Prostate gland (tissue), 2 donors: ENCODE measurements around the gene ASAP3.

Source experiments
- CTCF ChIP-seq, 4 experiments: fragments of 200-600 bp in 2 of 4; fragments of 450-650 bp in 2 of 4; sonication (generic) in 2 of 4; IDR thresholded peaks; 1 replicate in 3 of 4; 2 replicates in 1 of 4; pipeline ENCODE4 v1.5.1; 2016 to 2019; ENCODE audit warnings: antibody characterized with exemption in 4 of 4, mild to moderate bottlenecking in 2 of 4, moderate library complexity in 2 of 4
- POLR2A ChIP-seq: fragments of 450-650 bp; IDR thresholded peaks from one replicate; pipeline ENCODE4 v1.6.1; 2016; ENCODE audit warnings: antibody characterized with exemption, mild to moderate bottlenecking
- POLR2AphosphoS5 ChIP-seq: sonication (generic); formaldehyde crosslinking; IDR thresholded peaks from one replicate; pipeline ENCODE4 v1.6.1; 2017; ENCODE audit warnings: antibody characterized with exemption

GRCh38 chr1:23416964-23417363 is 67.0 kb downstream of the ASAP3 start:
- TF ChIP-seq CTCF (IDR thresholded peaks at IDR 0.05), result no peak
- TF ChIP-seq POLR2AphosphoS5, result no peak
- no peak for TF ChIP-seq POLR2A
